ENCODE results near the gene AGPAT4. TPM values are rescaled to one million over a fixed set of nuclear protein-coding genes. Genes with fewer than 3 reads are reported as not detected.

Gene AGPAT4
- total and polyA plus RNA-seq, 2 of the 13 experiments (the other 11 are each of a cell fraction or from before 2014, with no cell fraction given) = 0.07 to 0.13 TPM

- no peak for TF ChIP-seq ARID4A (CRISPR knock-in tag; IDR thresholded peaks at IDR 0.05; ENCODE audit: borderline replicate concordance)
- TF ChIP-seq FOXK1 (CRISPR knock-in tag; IDR thresholded peaks at IDR 0.05; ENCODE audit: borderline replicate concordance, low read depth) = no peak
- TF ChIP-seq NR2F1 (CRISPR knock-in tag; IDR thresholded peaks at IDR 0.05) = no peak
- TF ChIP-seq NFAT5 (CRISPR knock-in tag; IDR thresholded peaks at IDR 0.05) = no peak
These were observed 34.9 kb downstream of the AGPAT4 start (continued) for GRCh38 chr6:161239001-161239400.

All from HepG2 (cell line).